Left colon (tissue), 2 donors: ENCODE results near the gene ACP7. TPM values are rescaled to one million over a fixed set of nuclear protein-coding genes. Genes with fewer than 3 reads are reported as not detected.
"Not testable (repeated sequence)": the region's sequence is repeated elsewhere in the genome, so short reads cannot be mapped to it uniquely, and the experiment has no call there.

Source experiments
- ATAC-seq: fragments of 200-7000 bp; cut with Tn5 transposase; one replicate; pipeline ENCODE4 v1.9.1; 2020; ENCODE audit warnings: mild to moderate bottlenecking, moderate library complexity
- DNase-seq, 2 donors: peaks; one replicate each; pipeline ENCODE4 v3.0.0-alpha.2; 2020
- intact Hi-C, 2 donors: fragments of 100-400 bp; cut with DNase I in 1 of 2; cut with micrococcal nuclease in 1 of 2; formaldehyde crosslinking; loops; one replicate each; pipeline versions ENCODE4 v1.11.2 to v1.14.0; 2022; cut with DNase I, micrococcal nuclease
- total RNA-seq, 2 donors: library from RNA; stranded (reverse); fragmentation: NEBNext Ultra II Directional; extraction: Animal tissue kit (Norgen Biotek cat#: 25700); gene quantifications; one replicate each; pipeline ENCODE4 v1.2.1, GENCODE V29; 2021
- donor health status: DM: no; HTN: no; CAD: no.
- donor health status: DM: yes; HTN: yes; CAD: no.

Gene ACP7
- total RNA-seq, 2 donors from 2014 or later = not detected

- intact Hi-C loops = no loop called here
- no peak for ATAC-seq
- DNase-seq = no peak
Observed at GRCh38 chr19:39098365-39099269, 14.4 kb downstream of the ACP7 start.

- ATAC-seq (no peak), DNase-seq (no peak)
- intact Hi-C loops = no loop called here
Observed at GRCh38 chr19:39099341-39099740, 15.2 kb downstream of the ACP7 start.

- DNase-seq = no peak
- no peak for ATAC-seq
- intact Hi-C loops = no loop called here
Observed at GRCh38 chr19:39100500-39101166, 16.5 kb downstream of the ACP7 start.

GRCh38 chr19:39103151-39103550, 19.0 kb downstream of the ACP7 start:
- ATAC-seq (no peak), DNase-seq (no peak)
- intact Hi-C loops = no loop called here

GRCh38 chr19:39104186-39104596, 20.0 kb downstream of the ACP7 start:
- no peak for ATAC-seq
- intact Hi-C loops = no loop called here

GRCh38 chr19:39106194-39106593, 22.0 kb downstream of the ACP7 start:
- intact Hi-C loops = no loop called here
- no peak for ATAC-seq
- no peak for DNase-seq

More at GRCh38 chr19:39104186-39104596, 20.0 kb downstream of the ACP7 start:
- DNase-seq = no peak

- intact Hi-C loops = no loop called here
- no peak for DNase-seq
- no peak for ATAC-seq
Observed at GRCh38 chr19:39109641-39110040, 25.5 kb downstream of the ACP7 start.

GRCh38 chr19:39110263-39110967, 26.2 kb downstream of the ACP7 start:
- DNase-seq = peak in 1 of 2 donors; percentile 70
- intact Hi-C loops = no loop called here
- peak; percentile 80 for ATAC-seq

- no peak for DNase-seq
- intact Hi-C loops = no loop called here
- ATAC-seq = peak; percentile 81
Observed at GRCh38 chr19:39111593-39112199, 27.5 kb downstream of the ACP7 start.

GRCh38 chr19:39112338-39112890, 28.2 kb downstream of the ACP7 start:
- DNase-seq (no peak), ATAC-seq (no peak)
- intact Hi-C loops = no loop called here

- DNase-seq = no peak
- intact Hi-C loops = no loop called here
- no peak for ATAC-seq
Observed at GRCh38 chr19:39113199-39113598, 29.0 kb downstream of the ACP7 start.

GRCh38 chr19:39115105-39115847, 31.1 kb downstream of the ACP7 start:
- DNase-seq (no peak), ATAC-seq (no peak)
- intact Hi-C loops = no loop called here

GRCh38 chr19:39117023-39117422, 32.9 kb downstream of the ACP7 start:
- intact Hi-C loops, ATAC-seq, DNase-seq: not testable (repeated sequence)

GRCh38 chr19:39119830-39120229, 35.7 kb downstream of the ACP7 start:
- ATAC-seq (no peak), DNase-seq (no peak)
- intact Hi-C loops = loop anchor here (5.0 kb wide), 2 partner anchors 67 to 207 kb away; no protein-coding TSS in a partner anchor

GRCh38 chr19:39122934-39123731, 39.0 kb downstream of the ACP7 start:
- intact Hi-C loops = loop anchor here (5.0 kb wide), 2 partner anchors 64 to 204 kb away; no protein-coding TSS in a partner anchor
- DNase-seq = no peak
- no peak for ATAC-seq

GRCh38 chr19:39124136-39124764, 40.1 kb downstream of the ACP7 start:
- intact Hi-C loops = loop anchor here (5.0 kb wide), 2 partner anchors 63 to 203 kb away; no protein-coding TSS in a partner anchor
- no peak for ATAC-seq
- DNase-seq = no peak

GRCh38 chr19:39125199-39125553, 41.0 kb downstream of the ACP7 start:
- intact Hi-C loops = no loop called here
- ATAC-seq = no peak
- DNase-seq = no peak
